Measurements from ENCODE around the gene DEPDC4. TPM values are rescaled to one million over a fixed set of nuclear protein-coding genes. Genes with fewer than 3 reads are reported as not detected.

Gene DEPDC4
- total and polyA plus RNA-seq, 10 of the 15 experiments (the other 5 are each of a cell fraction or from before 2014, with no cell fraction given) = 1.5 to 4.7 (median 2.2) TPM

GRCh38 chr12:100200463-100201181 lies 66.3 kb downstream of the DEPDC4 start, which contains the start of gene ACTR6 (continued):
- TF ChIP-seq ZNF687 (IDR thresholded peaks at IDR 0.05) (no peak), POU2F2 (IDR thresholded peaks at IDR 0.05; ENCODE audit: borderline replicate concordance, low read depth, low read length) (peak; percentile 41; the same call in 2 of the 3 replicates), ZNF207 (IDR thresholded peaks at IDR 0.05; ENCODE audit: borderline replicate concordance) (peak; percentile 85; the same call in 1 of the 2 replicates), PAX8 (IDR thresholded peaks at IDR 0.05) (0 out of 2 replicates have a peak, but pooled peaks have one; percentile 86), GABPA (IDR thresholded peaks at IDR 0.05; ENCODE audit: low read depth) (peak; percentile 91), ELK1 (IDR thresholded peaks at IDR 0.05; ENCODE audit: low read depth, low read length) (0 out of 2 replicates have a peak, but pooled peaks have one; percentile 15), SMAD5 (IDR thresholded peaks at IDR 0.05; ENCODE audit: low read depth) (peak; percentile 56), FOXK2 (IDR thresholded peaks at IDR 0.05) (peak; percentile 73), CBX5 (IDR thresholded peaks at IDR 0.05; ENCODE audit: low read depth) (no peak), RCOR1 (conservative IDR thresholded peaks at IDR 0.05; ENCODE audit: low read depth, low read length) (no peak), RBBP5 (conservative IDR thresholded peaks at IDR 0.05) (no peak), STAT3 (IDR thresholded peaks at IDR 0.05; ENCODE audit: low read depth, low read length) (0 out of 2 replicates have a peak, but pooled peaks have one; percentile 45), RB1 (IDR thresholded peaks at IDR 0.05; ENCODE audit: borderline replicate concordance) (peak; percentile 19; the same call in 1 of the 2 replicates), NR2C2 (IDR thresholded peaks at IDR 0.05; ENCODE audit: borderline replicate concordance, control insufficient read depth, insufficient read length, low read depth) (no peak), PKNOX1 (IDR thresholded peaks at IDR 0.05) (no peak), SMARCA5 (IDR thresholded peaks at IDR 0.05) (peak; percentile 51; the same call in 1 of the 2 replicates), EZH2 (IDR thresholded peaks at IDR 0.05; ENCODE audit: borderline replicate concordance, control insufficient read depth, low read depth, low read length) (no peak), CUX1 (IDR thresholded peaks at IDR 0.05; ENCODE audit: insufficient replicate concordance, low read depth, low read length) (peak; percentile 62), PAX5 (IDR thresholded peaks at IDR 0.05; ENCODE audit: borderline replicate concordance, low read depth, low read length) (0 out of 2 replicates have a peak, but pooled peaks have one; percentile 4)
